EH (cell line): Measurements from ENCODE around the gene CSNK1G2.

ENCODE experiments used
- DNase-seq: peaks from one replicate; pipeline ENCODE4 v3.0.0-alpha.2; 2015; ENCODE audit warnings: low read depth

Gene CSNK1G2

GRCh38 chr19:1941146-1942077 lies at the start of gene CSNK1G2:
TSS of gene CSNK1G2 (plus strand) at chr19:1941172. CDS start at chr19:1969773, 28,601 bp downstream.
- no peak for DNase-seq

- no peak for DNase-seq
Measured at GRCh38 chr19:1893791-1894190, 47.2 kb upstream of the CSNK1G2 start.

- no peak for DNase-seq
Measured at GRCh38 chr19:1896508-1896907, 44.5 kb upstream of the CSNK1G2 start.

GRCh38 chr19:1901940-1902404 lies 39.0 kb upstream of the CSNK1G2 start:
- no peak for DNase-seq

GRCh38 chr19:1902923-1903322 lies 38.0 kb upstream of the CSNK1G2 start:
- DNase-seq: peak; percentile 29

GRCh38 chr19:1904860-1905109 lies 36.2 kb upstream of the CSNK1G2 start:
- no peak for DNase-seq

GRCh38 chr19:1905110-1905862 lies 35.7 kb upstream of the CSNK1G2 start, which contains the start of the genes ADAT3 and SCAMP4:
TSS of gene ADAT3 (plus strand) at chr19:1905399. CDS start at chr19:1912048, 6,649 bp downstream.
TSS of gene SCAMP4 (plus strand) at chr19:1905399. CDS start at chr19:1915020, 9,621 bp downstream.
- DNase-seq: peak; percentile 99

- no peak for DNase-seq
Measured at GRCh38 chr19:1905863-1906375, 35.1 kb upstream of the CSNK1G2 start.

GRCh38 chr19:1906985-1907562 lies 33.9 kb upstream of the CSNK1G2 start:
- no peak for DNase-seq

GRCh38 chr19:1907563-1908363 lies 33.2 kb upstream of the CSNK1G2 start:
- DNase-seq: no peak

- no peak for DNase-seq
Measured at GRCh38 chr19:1908364-1908678, 32.7 kb upstream of the CSNK1G2 start.

GRCh38 chr19:1909761-1910080 lies 31.3 kb upstream of the CSNK1G2 start:
- no peak for DNase-seq

GRCh38 chr19:1910177-1910576 lies 30.8 kb upstream of the CSNK1G2 start:
- peak; percentile 41 for DNase-seq

GRCh38 chr19:1911098-1911497 lies 29.9 kb upstream of the CSNK1G2 start:
- DNase-seq: no peak

- DNase-seq: no peak
Measured at GRCh38 chr19:1911995-1912394, 29.0 kb upstream of the CSNK1G2 start.

- no peak for DNase-seq
Measured at GRCh38 chr19:1912760-1913505, 28.0 kb upstream of the CSNK1G2 start.

- DNase-seq: no peak
Measured at GRCh38 chr19:1913781-1914577, 27.0 kb upstream of the CSNK1G2 start.

GRCh38 chr19:1914826-1915341 lies 26.1 kb upstream of the CSNK1G2 start:
- DNase-seq: no peak

GRCh38 chr19:1917146-1917545 lies 23.8 kb upstream of the CSNK1G2 start:
- no peak for DNase-seq

- no peak for DNase-seq
Measured at GRCh38 chr19:1917926-1918325, 23.0 kb upstream of the CSNK1G2 start.
